IMR-90 (cell line): ENCODE results near the gene CRBN.

Source experiments
- BHLHE40 ChIP-seq: fragments of 150-350 bp; IDR thresholded peaks from 2 replicates; pipeline ENCODE4 v1.6.1; 2016; ENCODE audit warnings: mild to moderate bottlenecking, low read depth, low read length
- CTCF ChIP-seq: conservative IDR thresholded peaks from 2 replicates; pipeline ENCODE4 v1.5.1; 2012; ENCODE audit warnings: mild to moderate bottlenecking, low read depth, low read length, improper control_type of control experiment
- FOS ChIP-seq: fragments of 150-350 bp; IDR thresholded peaks from 2 replicates; pipeline ENCODE4 v1.6.1; 2016; ENCODE audit warnings: low read depth, low read length
- MAZ ChIP-seq: IDR thresholded peaks from 2 replicates; pipeline ENCODE4 v1.6.1; 2012; ENCODE audit warnings: low read depth, mild to moderate bottlenecking, low read length, improper control_type of control experiment, moderate library complexity, borderline replicate concordance
- POLR2A ChIP-seq: IDR thresholded peaks from 2 replicates; pipeline ENCODE4 v1.6.1; 2012; ENCODE audit warnings: mild to moderate bottlenecking, low read depth, low read length
- RCOR1 ChIP-seq: IDR thresholded peaks from 2 replicates; pipeline ENCODE4 v1.6.1; 2012; ENCODE audit warnings: mild to moderate bottlenecking, low read length, improper control_type of control experiment; ENCODE audit not compliant: insufficient replicate concordance
- SMC3 ChIP-seq: fragments of 150-350 bp; IDR thresholded peaks from 2 replicates; pipeline ENCODE4 v1.6.1; 2016; ENCODE audit warnings: low read depth, mild to moderate bottlenecking, antibody characterized with exemption, low read length, moderate library complexity

GRCh38 chr3:3209057-3209456, 29.6 kb upstream of the CRBN start:
- no peak for TF ChIP-seq CTCF
- no peak for TF ChIP-seq SMC3
- TF ChIP-seq POLR2A: no peak
- TF ChIP-seq MAZ: no peak
- no peak for TF ChIP-seq BHLHE40
- no peak for TF ChIP-seq FOS
- TF ChIP-seq RCOR1: no peak
